OCI-LY3 (cell line): ENCODE results near the gene LGI4.

Experiments
- H2AFZ ChIP-seq: fragments of 200-600, 300-600 bp; shearing (Covaris generic); 2 replicates; pipeline ENCODE4 v1.6.0; 2014; ENCODE audit warnings: antibody characterized with exemption, low read depth, low read length
- H3K27ac ChIP-seq: fragments of 200-600, 300-600 bp; sonication (generic); 2 replicates; pipeline ENCODE4 v1.5.1; 2014; ENCODE audit warnings: mild to moderate bottlenecking, low read length, moderate library complexity, mixed read lengths
- H3K27me3 ChIP-seq: fragments of 200-600, 300-600 bp; sonication (generic); 2 replicates; pipeline ENCODE4 v1.6.1; 2014; ENCODE audit warnings: low read depth, low read length, mixed read lengths
- H3K36me3 ChIP-seq: fragments of 200-600, 300-600 bp; sonication (generic); replicated peaks from 2 replicates; pipeline ENCODE3; 2014; ENCODE audit warnings: low read depth, low read length, mixed read lengths
- H3K4me1 ChIP-seq: fragments of 300-600, 200-600 bp; sonication (generic); 2 replicates; pipeline ENCODE4 v1.6.1; 2014; ENCODE audit warnings: low read length, mixed read lengths
- H3K4me2 ChIP-seq: fragments of 200-600, 300-600 bp; sonication (generic); 2 replicates; pipeline ENCODE4 v1.6.1; 2014; ENCODE audit warnings: low read length, mixed read lengths
- H3K4me3 ChIP-seq: fragments of 300-600, 200-600 bp; sonication (generic); 2 replicates; pipeline ENCODE4 v1.5.1; 2014; ENCODE audit warnings: antibody characterized with exemption, mild to moderate bottlenecking, low read length, moderate library complexity
- H3K79me2 ChIP-seq: fragments of 300-600, 200-600 bp; shearing (Covaris generic); 2 replicates; pipeline ENCODE4 v1.6.1; 2014; ENCODE audit warnings: mild to moderate bottlenecking, low read length, mixed read lengths
- H3K9ac ChIP-seq: fragments of 300-600, 200-600 bp; shearing (Covaris generic); 2 replicates; pipeline ENCODE4 v1.6.0; 2014; ENCODE audit warnings: mild to moderate bottlenecking, low read length, moderate library complexity
- H3K9me3 ChIP-seq: fragments of 200-600, 300-600 bp; shearing (Covaris generic); 2 replicates; pipeline ENCODE4 v1.6.1; 2014; ENCODE audit warnings: low read length, mixed read lengths; ENCODE audit not compliant: insufficient read depth
- H4K20me1 ChIP-seq: fragments of 200-600, 300-600 bp; sonication (generic); 2 replicates; pipeline ENCODE4 v1.6.1; 2016; ENCODE audit warnings: low read length, mixed read lengths; ENCODE audit not compliant: insufficient read depth
- CTCF ChIP-seq: fragments of 200-600, 300-600 bp; sonication (generic); IDR thresholded peaks from 2 replicates; pipeline ENCODE4 v1.5.1; 2014; ENCODE audit warnings: antibody characterized with exemption, low read length, low read depth
- EZH2phosphoT487 ChIP-seq: fragments of 200-600 bp; shearing (Covaris generic); IDR thresholded peaks from 2 replicates; pipeline ENCODE4 v1.6.1; 2018; ENCODE audit warnings: antibody characterized with exemption, mixed run types, low read depth

Gene LGI4

GRCh38 chr19:35107545-35107944 lies 27.3 kb downstream of the LGI4 start:
- no peak overlapping the region for H3K4me2 ChIP-seq
- no peak overlapping the region for H3K4me3 ChIP-seq
- H3K27ac ChIP-seq, result no peak overlapping the region
- no peak overlapping the region for H2AFZ ChIP-seq
- TF ChIP-seq EZH2phosphoT487 (no peak), CTCF (no peak)
- H4K20me1 ChIP-seq, result no peaks in the 10 kb centered on the region
- H3K9ac ChIP-seq, result no peak overlapping the region
- H3K36me3 ChIP-seq, result no peaks in the 10 kb centered on the region
- H3K9me3 ChIP-seq, result no peaks in the 10 kb centered on the region
- H3K27me3 ChIP-seq, result peaks cover 4% of the 10 kb centered on the region; the same call in 1 of the 2 replicates
- no peaks in the 10 kb centered on the region for H3K4me1 ChIP-seq
- H3K79me2 ChIP-seq, result no peaks in the 10 kb centered on the region

- TF ChIP-seq CTCF (no peak), EZH2phosphoT487 (no peak)
- no peaks in the 10 kb centered on the region for H3K79me2 ChIP-seq
- no peaks in the 10 kb centered on the region for H3K36me3 ChIP-seq
- H3K27me3 ChIP-seq, result peaks cover 4% of the 10 kb centered on the region; the same call in 1 of the 2 replicates
- no peak overlapping the region for H2AFZ ChIP-seq
- H3K4me3 ChIP-seq, result no peak overlapping the region
- no peaks in the 10 kb centered on the region for H4K20me1 ChIP-seq
- H3K4me2 ChIP-seq, result no peak overlapping the region
- H3K9ac ChIP-seq, result no peak overlapping the region
- H3K27ac ChIP-seq, result no peak overlapping the region
- no peaks in the 10 kb centered on the region for H3K9me3 ChIP-seq
- H3K4me1 ChIP-seq, result no peaks in the 10 kb centered on the region
These were observed 27.8 kb downstream of the LGI4 start for GRCh38 chr19:35106898-35107541.

GRCh38 chr19:35106291-35106583 lies 28.6 kb downstream of the LGI4 start:
- no peaks in the 10 kb centered on the region for H3K79me2 ChIP-seq
- H2AFZ ChIP-seq, result no peak overlapping the region
- H3K36me3 ChIP-seq, result no peaks in the 10 kb centered on the region
- no peak for TF ChIP-seq CTCF
- TF ChIP-seq EZH2phosphoT487, result no peak
- peaks cover 4% of the 10 kb centered on the region; the same call in 1 of the 2 replicates for H3K27me3 ChIP-seq
- H3K9ac ChIP-seq, result no peak overlapping the region
- no peaks in the 10 kb centered on the region for H3K9me3 ChIP-seq
- no peak overlapping the region for H3K4me3 ChIP-seq
- no peaks in the 10 kb centered on the region for H4K20me1 ChIP-seq
- no peaks in the 10 kb centered on the region for H3K4me1 ChIP-seq
- H3K4me2 ChIP-seq, result no peak overlapping the region
- H3K27ac ChIP-seq, result no peak overlapping the region

GRCh38 chr19:35105411-35106290 lies 29.2 kb downstream of the LGI4 start:
- H4K20me1 ChIP-seq, result no peaks in the 10 kb centered on the region
- H3K36me3 ChIP-seq, result no peaks in the 10 kb centered on the region
- TF ChIP-seq CTCF, result no peak
- TF ChIP-seq EZH2phosphoT487, result no peak
- H3K79me2 ChIP-seq, result no peaks in the 10 kb centered on the region
- no peak overlapping the region for H2AFZ ChIP-seq
- peaks cover 4% of the 10 kb centered on the region; the same call in 1 of the 2 replicates for H3K27me3 ChIP-seq
- H3K4me2 ChIP-seq, result no peak overlapping the region
- no peaks in the 10 kb centered on the region for H3K9me3 ChIP-seq
- H3K9ac ChIP-seq, result no peak overlapping the region
- no peak overlapping the region for H3K4me3 ChIP-seq
- H3K4me1 ChIP-seq, result no peaks in the 10 kb centered on the region
- no peak overlapping the region for H3K27ac ChIP-seq
